Endodermal cell (in vitro differentiated cells): Measurements from ENCODE around the gene OPCML. TPM values are rescaled to one million over a fixed set of nuclear protein-coding genes. Genes with fewer than 3 reads are reported as not detected.

Source experiments
- DNase-seq: peaks from one replicate; pipeline ENCODE4 v3.0.0-alpha.2; 2017
- H3K27ac ChIP-seq: 2 replicates; pipeline ENCODE4 v1.5.1; 2013; ENCODE audit warnings: mild to moderate bottlenecking, low read depth, low read length, moderate library complexity
- H3K27me3 ChIP-seq: 2 replicates; pipeline ENCODE4 v1.6.1; 2013; ENCODE audit warnings: mild to moderate bottlenecking, low read length, moderate library complexity; ENCODE audit not compliant: insufficient read depth, control insufficient read depth, poor library complexity, severe bottlenecking
- H3K36me3 ChIP-seq: 2 replicates; pipeline ENCODE4 v1.7.0; 2013; ENCODE audit warnings: mild to moderate bottlenecking, low read length, moderate library complexity; ENCODE audit not compliant: control insufficient read depth, insufficient read depth
- H3K4me1 ChIP-seq: one replicate; pipeline ENCODE4 v1.7.0; 2013; ENCODE audit warnings: low read length; ENCODE audit not compliant: control insufficient read depth, insufficient read depth
- H3K4me3 ChIP-seq: 2 replicates; pipeline ENCODE4 v1.5.1; 2013; ENCODE audit warnings: mild to moderate bottlenecking, low read length, moderate library complexity
- H3K9ac ChIP-seq: 2 replicates; pipeline ENCODE4 v1.6.1; 2013; ENCODE audit warnings: mild to moderate bottlenecking, low read length, moderate library complexity; ENCODE audit not compliant: poor library complexity, severe bottlenecking; ENCODE audit errors: extremely low read depth
- H3K9me3 ChIP-seq: 2 replicates; pipeline ENCODE4 v1.6.1; 2013; ENCODE audit warnings: mild to moderate bottlenecking, low read length, moderate library complexity; ENCODE audit not compliant: control insufficient read depth
- H3K27ac Mint-ChIP-seq: 2 replicates; pipeline ENCODE4 v1.8.0; 2020; ENCODE audit warnings: mixed read lengths
- H3K27me3 Mint-ChIP-seq: 2 replicates; pipeline ENCODE4 v1.8.0; 2021; ENCODE audit warnings: mild to moderate bottlenecking, mixed read lengths; ENCODE audit not compliant: insufficient read depth
- H3K36me3 Mint-ChIP-seq: 2 replicates; pipeline ENCODE4 v1.8.0; 2020; ENCODE audit warnings: low read depth, mixed read lengths
- H3K4me1 Mint-ChIP-seq: 2 replicates; pipeline ENCODE4 v1.8.0; 2020; ENCODE audit warnings: mixed read lengths
- H3K4me3 Mint-ChIP-seq: 2 replicates; pipeline ENCODE4 v1.8.0; 2020; ENCODE audit warnings: mild to moderate bottlenecking, moderate library complexity, mixed read lengths
- H3K9me3 Mint-ChIP-seq: 2 replicates; pipeline ENCODE4 v1.8.0; 2020; ENCODE audit warnings: mild to moderate bottlenecking, mixed read lengths
- WGBS, 2 experiments: methylation state at CpG; one replicate each; pipeline versions ENCODE4 v1.1.5 to v1.1.7; 2013; ENCODE audit warnings: missing lambda C conversion rate in 2 of 2, mixed read lengths in 1 of 2; ENCODE audit not compliant: insufficient coverage in 1 of 2, insufficient read length in 1 of 2; 5-methylcytosine and 5-hydroxymethylcytosine counted together
- total RNA-seq, 2 donors: library from RNA; stranded (reverse); fragmentation: NEBNext Ultra II Directional in 1 of 2; extraction: Animal tissue kit (Norgen Biotek cat#: 25700) in 1 of 2; gene quantifications; 2 replicates in 1 of 2; 3 replicates in 1 of 2; pipeline ENCODE4 v1.2.1, GENCODE V29; 2021
- TF ChIP-seq, protein P1 (sequence below): fragments of 200-600 bp; sonication (generic); conservative IDR thresholded peaks from 2 replicates; pipeline ENCODE4 v1.5.0; 2021; ENCODE audit warnings: antibody characterized with exemption, mild to moderate bottlenecking

OPCML gene
- total RNA-seq, 2 donors from 2014 or later, result 0.49 to 0.86 TPM

DNA sequence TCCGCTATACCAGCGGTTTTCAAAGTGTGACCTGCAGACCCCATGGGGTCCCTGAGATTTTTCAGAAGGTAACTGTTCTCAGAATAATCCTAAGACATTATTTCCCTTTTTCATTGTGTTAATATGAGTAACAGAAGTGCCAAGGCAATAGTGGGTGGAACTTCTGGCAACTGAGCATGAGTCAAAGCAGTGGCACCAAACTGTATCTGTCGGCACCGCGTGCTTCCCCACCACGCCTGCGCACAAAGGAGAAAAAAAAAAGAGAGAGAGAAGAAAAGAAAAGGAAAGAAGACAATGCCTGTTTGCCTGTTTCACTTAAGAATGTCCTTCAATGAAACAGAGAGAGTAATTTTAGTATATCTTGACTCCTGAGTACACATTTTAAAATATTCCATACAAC lies 679.9 kb downstream of the OPCML start:
- H3K36me3 Mint-ChIP-seq, result no peaks in the 10 kb centered on the region
- TF ChIP-seq, protein P1, sequence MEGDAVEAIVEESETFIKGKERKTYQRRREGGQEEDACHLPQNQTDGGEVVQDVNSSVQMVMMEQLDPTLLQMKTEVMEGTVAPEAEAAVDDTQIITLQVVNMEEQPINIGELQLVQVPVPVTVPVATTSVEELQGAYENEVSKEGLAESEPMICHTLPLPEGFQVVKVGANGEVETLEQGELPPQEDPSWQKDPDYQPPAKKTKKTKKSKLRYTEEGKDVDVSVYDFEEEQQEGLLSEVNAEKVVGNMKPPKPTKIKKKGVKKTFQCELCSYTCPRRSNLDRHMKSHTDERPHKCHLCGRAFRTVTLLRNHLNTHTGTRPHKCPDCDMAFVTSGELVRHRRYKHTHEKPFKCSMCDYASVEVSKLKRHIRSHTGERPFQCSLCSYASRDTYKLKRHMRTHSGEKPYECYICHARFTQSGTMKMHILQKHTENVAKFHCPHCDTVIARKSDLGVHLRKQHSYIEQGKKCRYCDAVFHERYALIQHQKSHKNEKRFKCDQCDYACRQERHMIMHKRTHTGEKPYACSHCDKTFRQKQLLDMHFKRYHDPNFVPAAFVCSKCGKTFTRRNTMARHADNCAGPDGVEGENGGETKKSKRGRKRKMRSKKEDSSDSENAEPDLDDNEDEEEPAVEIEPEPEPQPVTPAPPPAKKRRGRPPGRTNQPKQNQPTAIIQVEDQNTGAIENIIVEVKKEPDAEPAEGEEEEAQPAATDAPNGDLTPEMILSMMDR, result no peak
- no peak overlapping the region for H3K4me3 ChIP-seq
- H3K9ac ChIP-seq, result no peak overlapping the region
- no peak for DNase-seq
- H3K9me3 Mint-ChIP-seq, result peaks cover 27% of the 10 kb centered on the region
- H3K36me3 ChIP-seq, result no peaks in the 10 kb centered on the region
- H3K4me1 Mint-ChIP-seq, result no peaks in the 10 kb centered on the region
- no peaks in the 10 kb centered on the region for H3K27me3 ChIP-seq
- no peaks in the 10 kb centered on the region for H3K27me3 Mint-ChIP-seq
- WGBS, 2 experiments, result 96 to 100% methylated on average over 6 to 7 of the region's 7 CpGs
- peaks cover 14% of the 10 kb centered on the region for H3K9me3 ChIP-seq
- H3K4me3 Mint-ChIP-seq, result no peak overlapping the region
- no peak overlapping the region for H3K27ac ChIP-seq
- no peaks in the 10 kb centered on the region for H3K4me1 ChIP-seq
- no peak overlapping the region for H3K27ac Mint-ChIP-seq

DNA sequence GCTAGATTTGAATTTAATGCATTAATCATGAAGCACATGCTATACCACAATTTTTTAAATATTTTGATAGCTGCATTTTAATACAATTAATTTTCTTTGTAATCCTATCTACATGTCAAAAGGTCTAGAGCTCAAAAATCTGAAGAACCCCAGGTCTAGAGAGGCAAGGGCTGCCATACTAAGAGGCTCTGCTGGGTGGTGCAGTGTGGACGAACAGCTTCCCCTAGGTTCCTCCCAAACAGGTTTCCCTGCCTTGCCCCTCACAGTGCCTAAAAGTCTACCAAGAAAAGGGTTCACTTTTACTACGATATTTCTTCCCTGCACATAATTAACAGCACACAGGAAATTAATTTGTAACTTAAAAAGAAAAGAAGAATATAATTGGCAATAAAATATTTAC lies 681.1 kb downstream of the OPCML start:
- Mint-ChIP-seq H3K36me3 (no peaks in the 10 kb centered on the region), H3K4me1 (no peaks in the 10 kb centered on the region), H3K27ac (no peak overlapping the region), H3K27me3 (no peaks in the 10 kb centered on the region), H3K9me3 (peaks cover 17% of the 10 kb centered on the region), H3K4me3 (no peak overlapping the region)
- H3K27me3 ChIP-seq, result no peaks in the 10 kb centered on the region
- peaks cover 14% of the 10 kb centered on the region for H3K9me3 ChIP-seq
- DNase-seq, result no peak
- H3K4me3 ChIP-seq, result no peak overlapping the region
- H3K27ac ChIP-seq, result no peak overlapping the region
- H3K36me3 ChIP-seq, result no peaks in the 10 kb centered on the region
- 89% methylated on average over 2 of the region's 2 CpGs; no CpG with 5 or more reads in 1 of the 2 experiments for WGBS, 2 experiments
- TF ChIP-seq, protein P1, result no peak
- H3K9ac ChIP-seq, result no peak overlapping the region
- no peaks in the 10 kb centered on the region for H3K4me1 ChIP-seq

GRCh38 chr11:132850266-132850665 lies 682.0 kb downstream of the OPCML start:
- peaks cover 8% of the 10 kb centered on the region for H3K9me3 ChIP-seq
- Mint-ChIP-seq H3K4me3 (no peak overlapping the region), H3K9me3 (peaks cover 8% of the 10 kb centered on the region), H3K27ac (no peak overlapping the region), H3K27me3 (no peaks in the 10 kb centered on the region), H3K4me1 (no peaks in the 10 kb centered on the region), H3K36me3 (no peaks in the 10 kb centered on the region)
- no peak for DNase-seq
- no peak overlapping the region for H3K9ac ChIP-seq
- 93 to 95% methylated on average over 3 of the region's 3 CpGs for WGBS, 2 experiments
- no peak overlapping the region for H3K27ac ChIP-seq
- H3K27me3 ChIP-seq, result no peaks in the 10 kb centered on the region
- H3K4me1 ChIP-seq, result no peaks in the 10 kb centered on the region
- no peaks in the 10 kb centered on the region for H3K36me3 ChIP-seq
- H3K4me3 ChIP-seq, result no peak overlapping the region
- TF ChIP-seq, protein P1, result no peak
